SH-SY5Y (cell line): Measurements from ENCODE around the gene CPNE5.

Experiments
- GATA2 ChIP-seq: IDR thresholded peaks from 2 replicates; pipeline ENCODE4 v1.6.1; 2011; ENCODE audit warnings: mild to moderate bottlenecking, low read depth, low read length
- GATA3 ChIP-seq: IDR thresholded peaks from 2 replicates; pipeline ENCODE4 v1.6.1; 2011; ENCODE audit warnings: low read depth, mild to moderate bottlenecking, low read length, moderate library complexity

DNA sequence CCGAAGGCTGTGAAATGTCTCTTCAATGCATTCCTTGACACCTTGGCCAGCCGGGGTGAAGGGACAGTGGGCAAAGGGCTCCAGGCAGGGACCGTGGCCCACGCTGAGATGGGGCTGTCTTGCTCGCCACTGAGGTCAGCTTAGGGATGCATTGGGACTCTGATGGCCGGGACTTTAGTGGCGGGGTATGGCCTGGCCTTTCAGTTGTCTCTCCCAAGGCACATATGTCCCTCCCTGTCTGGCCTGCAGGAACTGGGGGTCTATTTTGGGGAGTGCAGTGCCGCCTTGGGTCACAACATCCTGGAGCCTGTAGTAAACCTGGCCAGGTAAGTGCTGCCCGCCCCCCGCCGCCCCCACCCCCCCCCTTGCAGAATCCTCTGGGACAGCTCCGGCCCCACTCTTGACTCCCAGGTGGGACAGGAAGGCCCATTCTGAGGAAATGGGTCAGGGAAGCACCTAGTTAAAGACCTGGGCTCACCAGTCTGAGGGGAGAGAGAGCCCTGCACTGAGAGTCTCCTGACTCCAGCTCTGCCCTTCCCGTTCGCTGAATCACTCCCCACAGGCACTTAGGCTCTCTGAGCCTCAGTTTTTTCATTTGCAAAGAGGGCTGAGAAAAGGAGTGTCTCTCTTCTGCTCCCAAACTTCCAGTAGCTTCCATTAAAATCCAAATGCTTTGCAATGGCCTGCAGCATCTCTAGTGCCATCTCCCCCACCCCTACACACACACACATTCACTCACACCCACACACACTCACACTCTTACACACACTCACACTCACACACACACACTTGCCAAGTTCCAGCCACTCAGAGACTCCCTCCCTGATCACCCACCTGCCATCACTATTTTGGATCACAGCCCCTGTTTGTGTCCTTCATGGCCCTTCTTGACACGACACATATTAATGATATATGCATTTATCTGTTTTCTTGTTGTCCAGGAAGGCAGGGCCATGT is 108.5 kb downstream of the CPNE5 start:
- no peak for TF ChIP-seq GATA2
- no peak for TF ChIP-seq GATA3
